GM12891 (cell line): ENCODE measurements around the gene ARMH2.

Experiments
- DNase-seq: peaks from one replicate; pipeline ENCODE4 v3.0.0; 2011; ENCODE audit warnings: low spot score; ENCODE audit not compliant: insufficient read length
- FAIRE-seq: peaks from 2 replicates; lab custom pipeline; 2011; peaks lifted over from hg19 to GRCh38; lab: Jason Lieb, UNC
- PAX5 ChIP-seq: IDR thresholded peaks from 2 replicates; pipeline ENCODE4 v1.6.1; 2011; ENCODE audit warnings: low read length, moderate library complexity, mild to moderate bottlenecking; ENCODE audit not compliant: insufficient read depth, severe bottlenecking
- POLR2A ChIP-seq: IDR thresholded peaks from 2 replicates; pipeline ENCODE4 v1.6.1; 2011; ENCODE audit warnings: low read depth, low read length, control low read depth
- POLR2AphosphoS5 ChIP-seq: IDR thresholded peaks from 2 replicates; pipeline ENCODE4 v1.6.1; 2011; ENCODE audit warnings: low read depth, low read length, control low read depth
- POU2F2 ChIP-seq: IDR thresholded peaks from 2 replicates; pipeline ENCODE4 v1.6.1; 2011; ENCODE audit warnings: low read depth, mild to moderate bottlenecking, control low read depth, low read length, moderate library complexity
- SPI1 ChIP-seq: IDR thresholded peaks from 2 replicates; pipeline ENCODE4 v1.6.1; 2011; ENCODE audit warnings: low read depth, low read length, control low read depth
- TAF1 ChIP-seq: IDR thresholded peaks from 2 replicates; pipeline ENCODE4 v1.6.1; 2011; ENCODE audit warnings: low read depth, low read length, control low read depth

Gene ARMH2

GRCh38 chr6:24833711-24834386 lies 35.1 kb upstream of the ARMH2 start:
- FAIRE-seq, result no peak
- TF ChIP-seq SPI1 (no peak), POU2F2 (no peak), POLR2A (no peak), POLR2AphosphoS5 (no peak), PAX5 (no peak), TAF1 (no peak)
- no peak for DNase-seq

GRCh38 chr6:24832794-24833193 lies 34.1 kb upstream of the ARMH2 start:
- no peak for TF ChIP-seq POLR2AphosphoS5
- no peak for TF ChIP-seq POLR2A
- no peak for TF ChIP-seq SPI1
- no peak for TF ChIP-seq PAX5
- no peak for TF ChIP-seq POU2F2
- no peak for TF ChIP-seq TAF1
- DNase-seq (no peak), FAIRE-seq (no peak)

GRCh38 chr6:24831771-24832716 lies 33.3 kb upstream of the ARMH2 start:
- TF ChIP-seq POLR2AphosphoS5, result no peak
- FAIRE-seq (no peak), DNase-seq (no peak)

- FAIRE-seq (no peak), DNase-seq (no peak)
- TF ChIP-seq POLR2AphosphoS5, result no peak
- TF ChIP-seq POLR2A, result no peak
- no peak for TF ChIP-seq POU2F2
Measured at GRCh38 chr6:24829657-24830056, 30.9 kb upstream of the ARMH2 start.

- FAIRE-seq, result no peak
- no peak for TF ChIP-seq PAX5
- no peak for TF ChIP-seq POLR2A
- TF ChIP-seq POLR2AphosphoS5, result no peak
- no peak for TF ChIP-seq SPI1
- no peak for TF ChIP-seq TAF1
- TF ChIP-seq POU2F2, result no peak
- DNase-seq, result no peak
Measured at GRCh38 chr6:24827970-24828369, 29.3 kb upstream of the ARMH2 start.

GRCh38 chr6:24827162-24827561 lies 28.4 kb upstream of the ARMH2 start:
- FAIRE-seq (no peak), DNase-seq (no peak)
- TF ChIP-seq SPI1 (no peak), TAF1 (no peak), POU2F2 (no peak), POLR2AphosphoS5 (no peak), POLR2A (no peak), PAX5 (no peak)

- no peak for TF ChIP-seq PAX5
- no peak for TF ChIP-seq POLR2AphosphoS5
- TF ChIP-seq POLR2A, result no peak
- TF ChIP-seq TAF1, result no peak
- no peak for TF ChIP-seq POU2F2
- no peak for TF ChIP-seq SPI1
- FAIRE-seq, result no peak
- no peak for DNase-seq
Measured at GRCh38 chr6:24825130-24825630, 26.5 kb upstream of the ARMH2 start.

GRCh38 chr6:24824142-24824938 lies 25.6 kb upstream of the ARMH2 start:
- FAIRE-seq (no peak), DNase-seq (no peak)
- TF ChIP-seq POLR2AphosphoS5 (no peak), PAX5 (no peak), SPI1 (no peak), TAF1 (no peak), POU2F2 (no peak), POLR2A (no peak)

GRCh38 chr6:24823185-24823584 lies 24.5 kb upstream of the ARMH2 start:
- DNase-seq (no peak), FAIRE-seq (no peak)
- TF ChIP-seq POLR2AphosphoS5 (no peak), POLR2A (no peak), PAX5 (no peak), POU2F2 (no peak), SPI1 (no peak), TAF1 (no peak)
